ENCODE measurements around the gene PLPP2.

PLPP2 gene

GRCh38 chr19:336067-336614, 44.9 kb upstream of the PLPP2 start:
- TF ChIP-seq ZNF544 (tag by site-specific recombination; IDR thresholded peaks at IDR 0.05) (no peak), SETDB1 (IDR thresholded peaks at IDR 0.05; ENCODE audit: insufficient read length, low read length) (no peak), ZNF24 (tag by site-specific recombination; IDR thresholded peaks at IDR 0.05) (no peak), ZFHX2 (tag by site-specific recombination; conservative IDR thresholded peaks at IDR 0.05) (0 out of 2 replicates have a peak, but pooled peaks have one; percentile 39)
- Histone ChIP-seq H3K27ac (ENCODE audit: extremely low read depth, low read depth, low read length) (no peak overlapping the region), H3K4me1 (ENCODE audit: control insufficient read depth, insufficient read depth, low read length) (no peaks in the 10 kb centered on the region), H3K4me3 (ENCODE audit: low read depth, low read length) (no peak overlapping the region), H3K9me3 (ENCODE audit: control insufficient read depth, insufficient read depth, low read depth, low read length) (no peaks in the 10 kb centered on the region), H3K36me3 (ENCODE audit: control insufficient read depth in 2 of 2, insufficient read depth in 1 of 2, low read length in 2 of 2) (peaks cover 7 to 43% of the 10 kb centered on the region in 2 experiments; a peak in 2 of 3 replicates)
- ChIA-PET CTCF (no interaction called here), POLR2A (no interaction called here)

GRCh38 chr19:335486-336066, 44.4 kb upstream of the PLPP2 start:
- no peaks in the 10 kb centered on the region for H3K4me1 ChIP-seq (ENCODE audit: control insufficient read depth, insufficient read depth, low read length)
- TF ChIP-seq ZNF530 (tag by site-specific recombination; IDR thresholded peaks at IDR 0.05; ENCODE audit: low read depth) (no peak), ZNF658 (tag by site-specific recombination; IDR thresholded peaks at IDR 0.05) (no peak)
- CTCF ChIA-PET: no interaction called here
- no peaks in the 10 kb centered on the region for H3K9me3 ChIP-seq (ENCODE audit: control insufficient read depth, insufficient read depth, low read depth, low read length)
- H3K36me3 ChIP-seq (ENCODE audit: control insufficient read depth in 2 of 2, insufficient read depth in 1 of 2, low read length in 2 of 2): peaks cover 9 to 43% of the 10 kb centered on the region in 2 experiments; a peak in 2 of 3 replicates
- H3K27ac ChIP-seq (ENCODE audit: extremely low read depth, low read depth, low read length): no peak overlapping the region
- POLR2A ChIA-PET: no interaction called here
- H3K4me3 ChIP-seq (ENCODE audit: low read depth, low read length): no peak overlapping the region

- Histone ChIP-seq H3K4me1 (ENCODE audit: control insufficient read depth, insufficient read depth, low read length) (no peaks in the 10 kb centered on the region), H3K9me3 (ENCODE audit: control insufficient read depth, insufficient read depth, low read depth, low read length) (no peaks in the 10 kb centered on the region), H3K4me3 (ENCODE audit: low read depth, low read length) (no peak overlapping the region), H3K36me3 (ENCODE audit: control insufficient read depth in 2 of 2, insufficient read depth in 1 of 2, low read length in 2 of 2) (peaks cover 13 to 43% of the 10 kb centered on the region in 2 experiments; a peak in 2 of 3 replicates), H3K27ac (ENCODE audit: extremely low read depth, low read depth, low read length) (no peak overlapping the region)
- POLR2A ChIA-PET: no interaction called here
- CTCF ChIA-PET: no interaction called here
- TF ChIP-seq ZXDB (tag by site-specific recombination; IDR thresholded peaks at IDR 0.05) (no peak), PRDM10 (tag by site-specific recombination; IDR thresholded peaks at IDR 0.05) (no peak), KLF1 (tag by site-specific recombination; IDR thresholded peaks at IDR 0.05) (no peak), PRDM2 (tag by site-specific recombination; IDR thresholded peaks at IDR 0.05; ENCODE audit: borderline replicate concordance) (no peak), ZFP69B (tag by site-specific recombination; IDR thresholded peaks at IDR 0.05) (no peak), ZNF311 (tag by site-specific recombination; IDR thresholded peaks at IDR 0.05; ENCODE audit: borderline replicate concordance) (no peak), HOXA7 (CRISPR knock-in tag; IDR thresholded peaks at IDR 0.05; ENCODE audit: borderline replicate concordance) (no peak), ZNF157 (tag by site-specific recombination; IDR thresholded peaks at IDR 0.05) (no peak), PATZ1 (tag by site-specific recombination; IDR thresholded peaks at IDR 0.05) (no peak), ZNF585B (tag by site-specific recombination; IDR thresholded peaks at IDR 0.05) (no peak), KLF8 (tag by site-specific recombination; IDR thresholded peaks at IDR 0.05) (no peak), BCL6B (tag by site-specific recombination; IDR thresholded peaks at IDR 0.05) (no peak), SP2 (tag by site-specific recombination; IDR thresholded peaks at IDR 0.05) (no peak)
Observed at GRCh38 chr19:335072-335471, 43.9 kb upstream of the PLPP2 start.
